Neural cell (in vitro differentiated cells): ENCODE data around the gene ENTREP1. TPM values are rescaled to one million over a fixed set of nuclear protein-coding genes. Genes with fewer than 3 reads are reported as not detected.
"Not testable (repeated sequence)": the region's sequence is repeated elsewhere in the genome, so short reads cannot be mapped to it uniquely, and the experiment has no call there.

Experiments used
- H2AFZ ChIP-seq: fragments of 200-600, 300-800 bp; sonication (generic), shearing (Covaris generic); 2 replicates; pipeline ENCODE4 v1.6.0; 2014; ENCODE audit warnings: low read depth, mild to moderate bottlenecking, antibody characterized with exemption, low read length, moderate library complexity
- H3F3A ChIP-seq: fragments of 200-600 bp; shearing (Covaris generic); 2 replicates; pipeline ENCODE4 v1.6.1; 2016; ENCODE audit warnings: mild to moderate bottlenecking, moderate library complexity, mixed read lengths, antibody characterized with exemption, low read length; ENCODE audit not compliant: insufficient read depth, poor library complexity, severe bottlenecking
- H3K27ac ChIP-seq: fragments of 200-600, 300-800 bp; sonication (generic), shearing (Covaris generic); 2 replicates; pipeline ENCODE4 v1.5.1; 2014; ENCODE audit warnings: mild to moderate bottlenecking, low read length, moderate library complexity
- H3K27me3 ChIP-seq: fragments of 300-800, 200-600 bp; sonication (generic), shearing (Covaris generic); 2 replicates; pipeline ENCODE4 v1.6.0; 2014; ENCODE audit warnings: mild to moderate bottlenecking, low read depth, low read length, moderate library complexity; ENCODE audit not compliant: insufficient read depth
- H3K36me3 ChIP-seq: fragments of 300-800, 200-600 bp; sonication (generic), shearing (Covaris generic); 2 replicates; pipeline ENCODE4 v1.5.1; 2014; ENCODE audit warnings: mild to moderate bottlenecking, antibody characterized with exemption, low read length, moderate library complexity; ENCODE audit not compliant: insufficient read depth
- H3K4me2 ChIP-seq: fragments of 300-800, 200-600 bp; sonication (generic), shearing (Covaris generic); 2 replicates; pipeline ENCODE4 v1.6.0; 2014; ENCODE audit warnings: mild to moderate bottlenecking, low read length
- H3K4me3 ChIP-seq: fragments of 300-800, 200-600 bp; sonication (generic), shearing (Covaris generic); 2 replicates; pipeline ENCODE4 v1.5.1; 2014; ENCODE audit warnings: mild to moderate bottlenecking, low read length, moderate library complexity
- H3K79me2 ChIP-seq: fragments of 200-600 bp; shearing (Covaris generic); replicated peaks from 2 replicates; pipeline ENCODE4 v1.6.0; 2014; ENCODE audit warnings: mild to moderate bottlenecking, low read length, moderate library complexity; ENCODE audit not compliant: insufficient read depth
- H3K9ac ChIP-seq: fragments of 300-800, 200-600 bp; sonication (generic), shearing (Covaris generic); 2 replicates; pipeline ENCODE4 v1.6.1; 2016; ENCODE audit warnings: mild to moderate bottlenecking, low read length, mixed read lengths
- H3K9me2 ChIP-seq: fragments of 200-600 bp; shearing (Covaris generic); 2 replicates; pipeline ENCODE4 v1.6.1; 2016; ENCODE audit warnings: mild to moderate bottlenecking, low read length, mixed read lengths; ENCODE audit not compliant: insufficient read depth
- H3K9me3 ChIP-seq: fragments of 200-600, 300-800 bp; sonication (generic), shearing (Covaris generic); 2 replicates; pipeline ENCODE4 v1.6.1; 2016; ENCODE audit warnings: mild to moderate bottlenecking, mixed run types, low read length, moderate library complexity, mixed read lengths
- H4K20me1 ChIP-seq: fragments of 200-600 bp; shearing (Covaris generic); 2 replicates; pipeline ENCODE4 v1.6.1; 2016; ENCODE audit warnings: mild to moderate bottlenecking, mixed run types; ENCODE audit not compliant: insufficient read depth
- EP300 ChIP-seq: fragments of 450-650 bp; conservative IDR thresholded peaks from 2 replicates; pipeline ENCODE4 v1.6.1; 2014; ENCODE audit warnings: antibody characterized with exemption, mild to moderate bottlenecking, moderate library complexity; ENCODE audit not compliant: poor library complexity, severe bottlenecking
- EZH2 ChIP-seq: fragments of 200-600, 300-800 bp; shearing (Covaris generic), sonication (generic); IDR thresholded peaks from 2 replicates; pipeline ENCODE4 v1.6.1; 2014; ENCODE audit warnings: antibody characterized with exemption, low read length, borderline replicate concordance, mild to moderate bottlenecking; ENCODE audit not compliant: insufficient read depth, poor library complexity, severe bottlenecking
- MXI1 ChIP-seq: fragments of 450-650 bp; conservative IDR thresholded peaks from 2 replicates; pipeline ENCODE4 v1.6.1; 2014; ENCODE audit warnings: antibody characterized with exemption, mild to moderate bottlenecking; ENCODE audit not compliant: poor library complexity, severe bottlenecking
- POLR2AphosphoS5 ChIP-seq: IDR thresholded peaks from 2 replicates; pipeline ENCODE4 v1.6.1; 2012
- RAD21 ChIP-seq: fragments of 450-650 bp; conservative IDR thresholded peaks from 2 replicates; pipeline ENCODE4 v1.6.1; 2014; ENCODE audit warnings: antibody characterized with exemption, mild to moderate bottlenecking, moderate library complexity
- REST ChIP-seq: IDR thresholded peaks from 2 replicates; pipeline ENCODE4 v1.6.1; 2012; ENCODE audit warnings: borderline replicate concordance
- SMC3 ChIP-seq: fragments of 450-650 bp; conservative IDR thresholded peaks from 2 replicates; pipeline ENCODE4 v1.6.1; 2014; ENCODE audit warnings: antibody characterized with exemption, mild to moderate bottlenecking, moderate library complexity; ENCODE audit not compliant: poor library complexity
- TAF1 ChIP-seq: IDR thresholded peaks from 2 replicates; pipeline ENCODE4 v1.6.1; 2012; ENCODE audit warnings: low read depth
- polyA plus RNA-seq: library from polyadenylated mRNA; depleted of rRNA; stranded (reverse); fragments of >200 nt; gene quantifications from 2 replicates; pipeline ENCODE4 v1.2.3, GENCODE V29; 2014
- TF ChIP-seq, protein P1 (sequence below): fragments of 450-650 bp; IDR thresholded peaks from 2 replicates; pipeline ENCODE4 v1.5.1; 2014; ENCODE audit warnings: antibody characterized with exemption, mild to moderate bottlenecking, moderate library complexity; ENCODE audit not compliant: poor library complexity, severe bottlenecking

The ENTREP1 gene
- polyA plus RNA-seq, 1 donor from 2014 or later = 2.0 TPM

DNA sequence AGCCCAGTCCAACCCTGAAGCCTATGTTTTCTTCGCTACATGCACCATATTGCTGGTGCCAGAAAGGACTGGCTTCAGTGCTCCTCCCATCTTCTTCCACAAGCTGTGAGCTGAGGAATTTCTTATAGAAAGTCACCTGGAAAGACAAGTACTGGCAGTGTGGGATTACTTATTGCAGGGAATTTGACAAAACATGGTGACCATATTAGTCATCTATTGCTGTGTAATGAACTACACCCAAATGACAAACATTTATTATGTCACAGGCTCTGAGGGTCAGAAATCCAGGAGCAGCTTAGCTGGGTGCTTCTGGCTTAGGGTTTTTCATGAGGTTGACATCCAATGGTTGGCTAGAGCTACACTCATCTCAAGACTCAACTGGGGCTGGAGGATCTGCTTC, 75.5 kb downstream of the ENTREP1 start:
- H4K20me1 ChIP-seq = no peaks in the 10 kb centered on the region
- no peaks in the 10 kb centered on the region for H3K9me3 ChIP-seq
- no peaks in the 10 kb centered on the region for H3K9me2 ChIP-seq
- H3K27ac ChIP-seq = no peak overlapping the region
- H3K79me2 ChIP-seq = no peaks in the 10 kb centered on the region
- no peaks in the 10 kb centered on the region for H3K36me3 ChIP-seq
- no peaks in the 10 kb centered on the region for H3K27me3 ChIP-seq
- no peak overlapping the region for H3K4me3 ChIP-seq
- H3F3A ChIP-seq = no peaks in the 10 kb centered on the region
- H2AFZ ChIP-seq = no peak overlapping the region
- TF ChIP-seq, protein P1, sequence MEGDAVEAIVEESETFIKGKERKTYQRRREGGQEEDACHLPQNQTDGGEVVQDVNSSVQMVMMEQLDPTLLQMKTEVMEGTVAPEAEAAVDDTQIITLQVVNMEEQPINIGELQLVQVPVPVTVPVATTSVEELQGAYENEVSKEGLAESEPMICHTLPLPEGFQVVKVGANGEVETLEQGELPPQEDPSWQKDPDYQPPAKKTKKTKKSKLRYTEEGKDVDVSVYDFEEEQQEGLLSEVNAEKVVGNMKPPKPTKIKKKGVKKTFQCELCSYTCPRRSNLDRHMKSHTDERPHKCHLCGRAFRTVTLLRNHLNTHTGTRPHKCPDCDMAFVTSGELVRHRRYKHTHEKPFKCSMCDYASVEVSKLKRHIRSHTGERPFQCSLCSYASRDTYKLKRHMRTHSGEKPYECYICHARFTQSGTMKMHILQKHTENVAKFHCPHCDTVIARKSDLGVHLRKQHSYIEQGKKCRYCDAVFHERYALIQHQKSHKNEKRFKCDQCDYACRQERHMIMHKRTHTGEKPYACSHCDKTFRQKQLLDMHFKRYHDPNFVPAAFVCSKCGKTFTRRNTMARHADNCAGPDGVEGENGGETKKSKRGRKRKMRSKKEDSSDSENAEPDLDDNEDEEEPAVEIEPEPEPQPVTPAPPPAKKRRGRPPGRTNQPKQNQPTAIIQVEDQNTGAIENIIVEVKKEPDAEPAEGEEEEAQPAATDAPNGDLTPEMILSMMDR = no peak
- TF ChIP-seq SMC3 (no peak), POLR2AphosphoS5 (no peak)
- no peak overlapping the region for H3K9ac ChIP-seq
- H3K4me2 ChIP-seq = no peak overlapping the region

- not testable (repeated sequence) for H4K20me1 ChIP-seq, H2AFZ ChIP-seq, H3K9ac ChIP-seq, H3K4me3 ChIP-seq, H3K9me3 ChIP-seq, H3K27ac ChIP-seq, H3K9me2 ChIP-seq, H3K79me2 ChIP-seq, H3K4me2 ChIP-seq, H3K27me3 ChIP-seq, H3K36me3 ChIP-seq, H3F3A ChIP-seq
Observed at GRCh38 chr9:69409936-69410335, 84.9 kb downstream of the ENTREP1 start.

- Histone ChIP-seq H3K4me2 (no peak overlapping the region), H4K20me1 (no peaks in the 10 kb centered on the region), H3K36me3 (no peaks in the 10 kb centered on the region), H3K4me3 (no peak overlapping the region), H3K9ac (no peak overlapping the region), H3K9me3 (no peaks in the 10 kb centered on the region), H3K79me2 (no peaks in the 10 kb centered on the region), H3K27me3 (no peaks in the 10 kb centered on the region), H3F3A (no peaks in the 10 kb centered on the region), H3K9me2 (no peaks in the 10 kb centered on the region), H2AFZ (no peak overlapping the region), H3K27ac (no peak overlapping the region)
- TF ChIP-seq REST (no peak), SMC3 (no peak), RAD21 (no peak), EZH2 (no peak), EP300 (no peak), MXI1 (no peak), TAF1 (no peak), POLR2AphosphoS5 (no peak)
- TF ChIP-seq, protein P1 = no peak
Observed at GRCh38 chr9:69411246-69411645, 86.2 kb downstream of the ENTREP1 start.
